Mononuclear cell (primary cell): ENCODE results near the gene CEP128. TPM values are rescaled to one million over a fixed set of nuclear protein-coding genes. Genes with fewer than 3 reads are reported as not detected.

Source experiments
- H3K27me3 ChIP-seq: 2 replicates; pipeline ENCODE4 v1.6.0; 2011; ENCODE audit warnings: low read length, control low read depth; ENCODE audit not compliant: insufficient read depth
- H3K4me1 ChIP-seq: 2 replicates; pipeline ENCODE4 v1.5.1; 2011; ENCODE audit warnings: mild to moderate bottlenecking, low read length, control low read depth; ENCODE audit not compliant: insufficient read depth
- H3K4me3 ChIP-seq: 2 replicates; pipeline ENCODE4 v1.5.1; 2011; ENCODE audit warnings: mild to moderate bottlenecking, low read length, moderate library complexity
- H3K9me3 ChIP-seq: 2 replicates; pipeline ENCODE4 v1.5.1; 2011; ENCODE audit warnings: low read depth, mild to moderate bottlenecking, control low read depth, low read length
- total RNA-seq: library from RNA; depleted of rRNA; stranded (reverse); fragments of >200 nt; gene quantifications from one replicate; pipeline ENCODE4 v1.2.3, GENCODE V29; 2012

CEP128 gene
- total RNA-seq, 1 donor = 11.0 TPM

DNA sequence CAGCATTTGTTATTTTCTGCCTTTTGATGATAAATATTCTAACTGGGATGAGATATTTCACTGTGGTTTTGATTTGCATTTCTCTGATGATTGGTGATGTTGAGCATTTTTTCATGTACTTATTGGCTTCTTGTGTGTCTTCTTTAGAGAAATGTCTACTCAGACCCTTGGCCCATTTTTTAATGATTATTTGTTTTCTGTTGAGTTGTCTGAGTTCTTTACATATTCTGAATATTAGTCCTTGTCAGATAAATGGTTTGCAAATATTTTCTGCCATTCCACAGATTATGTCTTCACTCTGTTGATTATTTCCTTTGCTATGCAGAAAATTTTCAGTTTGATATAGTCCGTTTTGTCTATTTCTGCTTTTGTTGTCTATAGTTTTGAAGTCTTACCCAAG, 317.0 kb downstream of the CEP128 start:
- Histone ChIP-seq H3K4me1 (no peaks in the 10 kb centered on the region), H3K27me3 (no peaks in the 10 kb centered on the region), H3K4me3 (no peak overlapping the region), H3K9me3 (no peaks in the 10 kb centered on the region)

DNA sequence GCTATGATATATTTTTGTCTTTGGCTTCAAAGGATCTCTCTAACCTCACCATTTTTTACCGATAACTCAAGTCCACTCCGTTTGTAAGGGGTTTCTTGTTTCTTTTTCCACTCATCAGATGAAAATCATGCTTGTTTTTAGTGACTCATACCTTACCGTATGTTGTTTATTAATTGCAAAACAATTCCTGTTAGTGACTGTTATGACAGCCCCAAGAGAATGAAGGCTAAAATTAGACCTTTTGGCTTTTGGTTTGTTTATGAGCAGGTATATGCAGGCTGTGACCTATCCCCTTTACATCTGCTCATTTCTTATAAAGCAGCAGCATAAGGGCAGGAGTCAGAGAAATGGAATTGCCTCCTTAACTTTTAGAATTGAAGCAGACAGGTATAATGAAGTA, 319.8 kb downstream of the CEP128 start:
- Histone ChIP-seq H3K27me3 (no peaks in the 10 kb centered on the region), H3K4me1 (no peaks in the 10 kb centered on the region), H3K9me3 (no peaks in the 10 kb centered on the region), H3K4me3 (no peak overlapping the region)

DNA sequence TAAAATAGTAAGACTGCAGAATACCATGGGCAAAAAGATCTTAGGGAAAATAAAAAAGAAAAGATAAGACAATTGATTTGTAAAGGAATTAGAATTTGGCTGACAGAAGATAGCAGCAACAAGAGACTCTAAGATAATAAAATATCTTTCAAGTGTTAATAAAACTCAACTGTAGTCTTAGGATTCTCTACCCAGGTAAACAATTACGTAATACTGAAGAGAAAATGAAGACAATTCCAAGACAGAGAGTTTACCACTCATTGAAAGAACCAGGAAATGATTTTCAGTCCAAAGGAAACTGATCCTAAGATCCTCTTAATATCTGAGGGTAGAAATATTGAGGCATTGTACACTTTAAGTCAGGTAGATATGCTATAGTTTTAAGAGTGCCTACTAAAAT, 321.1 kb downstream of the CEP128 start:
- Histone ChIP-seq H3K9me3 (no peaks in the 10 kb centered on the region), H3K27me3 (no peaks in the 10 kb centered on the region), H3K4me3 (no peak overlapping the region), H3K4me1 (no peaks in the 10 kb centered on the region)

DNA sequence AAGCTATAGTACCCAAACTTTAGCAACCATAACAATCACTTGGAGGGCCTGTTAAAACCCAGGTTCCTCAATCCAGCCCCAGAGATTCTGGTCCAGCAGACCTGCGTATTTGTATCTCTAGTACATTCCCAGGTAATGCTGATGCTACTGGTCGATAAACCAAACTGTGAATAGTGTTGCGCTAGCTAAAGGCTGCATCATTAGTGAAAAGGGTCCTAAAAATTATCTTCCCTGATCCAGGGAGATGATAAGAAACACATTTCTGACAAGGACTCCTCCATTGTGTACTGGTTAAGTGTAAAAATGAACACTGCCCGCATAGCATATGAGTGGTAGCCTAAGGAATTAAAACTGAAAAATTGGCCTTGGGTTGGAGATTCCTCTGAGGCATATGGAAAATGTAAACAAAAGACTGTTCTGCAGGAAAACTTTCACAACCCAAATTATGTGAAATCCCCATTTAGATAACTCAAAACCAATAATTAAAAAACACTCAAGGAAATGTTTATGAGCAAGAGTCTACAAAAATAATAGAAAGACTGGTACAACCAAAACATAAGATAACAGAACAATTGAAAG, 322.7 kb downstream of the CEP128 start:
- no peak overlapping the region for H3K4me3 ChIP-seq
- H3K27me3 ChIP-seq = no peaks in the 10 kb centered on the region
- no peaks in the 10 kb centered on the region for H3K9me3 ChIP-seq
- no peaks in the 10 kb centered on the region for H3K4me1 ChIP-seq

DNA sequence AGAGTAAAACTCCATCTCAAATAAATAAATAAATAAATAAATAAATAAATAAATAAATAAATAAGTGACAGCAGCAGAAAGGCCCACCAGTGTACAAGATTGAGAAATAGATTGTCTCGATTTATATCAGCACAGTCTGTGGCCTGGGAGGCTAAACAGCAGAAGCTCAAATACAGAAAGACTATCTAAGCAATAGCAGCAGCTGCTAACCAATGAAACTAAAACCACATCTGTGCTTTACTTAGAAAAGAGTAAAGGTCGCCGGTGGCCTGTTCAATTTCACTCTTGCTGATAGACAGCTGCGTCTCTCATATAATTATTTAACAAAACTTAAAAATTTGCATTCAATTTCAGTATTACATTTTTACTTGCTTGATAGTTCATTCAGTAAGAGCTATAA, 325.7 kb downstream of the CEP128 start:
- no peaks in the 10 kb centered on the region for H3K27me3 ChIP-seq
- no peaks in the 10 kb centered on the region for H3K9me3 ChIP-seq
- H3K4me1 ChIP-seq = no peaks in the 10 kb centered on the region
- H3K4me3 ChIP-seq = no peak overlapping the region

DNA sequence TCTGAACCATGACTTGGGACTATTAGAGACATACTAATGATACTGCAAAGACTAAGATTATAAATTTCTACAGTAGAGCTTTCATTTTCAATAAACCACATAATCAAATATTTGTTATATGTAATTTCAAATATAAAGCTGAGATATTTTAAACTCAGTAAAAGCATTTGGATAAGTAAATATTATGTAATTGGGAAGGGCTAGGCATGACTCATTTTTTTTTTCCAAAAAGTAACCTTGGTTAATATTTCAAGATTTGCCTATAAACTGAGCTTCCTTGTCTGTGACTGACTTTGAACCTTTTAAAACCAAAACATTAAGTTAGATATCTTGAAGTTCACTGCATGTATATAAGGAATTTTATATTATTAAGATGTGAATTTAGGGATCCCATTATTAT, 332.5 kb downstream of the CEP128 start:
- Histone ChIP-seq H3K27me3 (no peaks in the 10 kb centered on the region), H3K9me3 (no peaks in the 10 kb centered on the region), H3K4me3 (no peak overlapping the region)

DNA sequence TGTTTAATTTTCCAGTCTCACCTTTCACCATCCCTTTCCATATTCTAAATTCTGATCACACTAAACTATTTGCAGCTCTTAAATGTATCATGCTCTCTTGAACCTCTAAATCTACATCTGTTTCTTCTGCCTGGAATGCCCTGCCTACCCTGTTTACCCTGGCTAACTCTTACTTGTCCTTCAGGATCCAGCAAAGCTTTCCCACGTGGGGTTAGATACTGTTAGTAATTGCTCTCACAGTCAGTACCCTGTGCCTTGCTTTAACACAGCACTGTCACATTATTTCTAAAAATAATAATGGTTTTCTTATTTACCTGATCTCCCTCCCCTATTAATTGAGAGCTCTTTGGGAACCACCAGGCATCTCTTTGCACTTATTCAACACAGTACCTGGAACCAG, 333.0 kb downstream of the CEP128 start:
- Histone ChIP-seq H3K27me3 (no peaks in the 10 kb centered on the region), H3K9me3 (no peaks in the 10 kb centered on the region), H3K4me3 (no peak overlapping the region), H3K4me1 (no peaks in the 10 kb centered on the region)

More for the DNA sequence above, 332.5 kb downstream of the CEP128 start:
- H3K4me1 ChIP-seq = no peaks in the 10 kb centered on the region

DNA sequence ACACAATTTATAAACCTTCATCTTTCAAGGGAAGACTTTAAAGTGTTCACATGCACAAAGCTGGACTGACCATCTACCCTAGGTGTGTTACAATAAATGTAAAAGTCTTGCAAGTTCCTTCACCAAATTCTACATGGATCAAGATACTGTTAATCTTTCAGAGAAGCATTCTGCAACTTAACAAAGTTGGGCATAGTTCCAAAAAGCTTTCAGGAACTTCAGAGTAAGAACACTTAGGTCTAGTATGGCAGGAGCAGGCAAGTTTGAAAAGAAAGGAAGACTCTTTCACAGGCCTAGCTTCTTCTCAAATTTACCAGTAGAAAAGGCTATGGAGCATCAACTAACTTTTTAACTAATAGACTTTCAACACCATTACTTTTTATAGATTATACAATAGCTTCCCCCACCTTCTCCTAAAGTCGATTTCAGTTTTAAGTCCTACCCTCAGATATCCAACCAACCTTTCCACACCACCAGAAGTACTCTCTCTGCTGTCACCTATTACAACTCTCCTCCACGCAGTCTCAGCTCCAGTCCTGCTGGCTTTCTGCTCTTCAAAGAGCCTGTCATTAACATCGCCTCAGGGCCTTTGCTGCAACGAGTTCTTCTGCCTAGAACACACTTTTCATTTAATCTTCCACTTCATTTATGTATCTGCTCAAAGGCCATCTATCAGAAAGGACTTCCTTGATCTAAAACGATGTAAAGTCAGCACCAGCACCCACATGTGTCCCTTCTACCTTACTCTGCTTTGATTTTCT, 333.9 kb downstream of the CEP128 start:
- Histone ChIP-seq H3K9me3 (no peaks in the 10 kb centered on the region), H3K27me3 (no peaks in the 10 kb centered on the region), H3K4me1 (no peaks in the 10 kb centered on the region), H3K4me3 (no peak overlapping the region)

DNA sequence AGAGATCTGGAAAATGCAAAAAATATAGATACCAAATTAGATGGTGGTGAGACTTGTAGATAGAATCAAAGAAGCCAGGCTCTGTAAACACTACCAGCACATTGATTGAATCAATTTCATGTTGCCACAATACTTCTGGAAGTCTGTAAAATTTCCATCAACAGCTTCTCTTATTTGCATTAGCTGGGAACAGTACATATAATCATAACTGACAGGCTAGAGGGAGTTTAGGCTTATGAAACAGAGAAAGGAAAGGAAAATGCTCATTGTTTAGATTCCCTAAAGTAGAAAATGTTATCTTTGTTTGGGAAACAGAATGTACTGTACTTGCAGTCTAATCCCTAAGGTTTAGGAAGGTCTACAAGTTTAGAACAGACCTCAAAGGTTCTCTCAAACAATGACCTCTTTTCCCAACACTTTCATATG, 335.2 kb downstream of the CEP128 start:
- Histone ChIP-seq H3K9me3 (no peaks in the 10 kb centered on the region), H3K27me3 (no peaks in the 10 kb centered on the region), H3K4me3 (no peak overlapping the region), H3K4me1 (no peaks in the 10 kb centered on the region)

DNA sequence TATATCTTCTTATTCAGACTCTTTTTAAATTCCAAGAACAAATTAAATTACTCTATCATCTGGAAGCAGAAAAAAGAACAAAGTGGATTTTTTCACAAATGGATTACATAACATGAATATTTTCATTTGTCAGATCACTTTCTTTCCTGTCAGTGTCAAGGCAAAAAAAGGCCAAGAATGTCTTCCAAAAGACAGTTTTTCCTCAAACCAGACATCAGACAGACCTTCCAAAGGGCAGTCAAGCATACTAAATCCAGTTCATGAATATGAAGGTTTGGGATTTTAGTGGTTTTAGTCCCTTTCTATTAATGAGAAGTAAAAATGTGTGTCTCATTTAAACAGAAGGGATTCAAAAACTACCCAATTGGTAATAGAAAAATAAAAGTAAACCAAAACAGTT, 336.0 kb downstream of the CEP128 start:
- H3K27me3 ChIP-seq = no peaks in the 10 kb centered on the region
- H3K4me3 ChIP-seq = no peak overlapping the region
- H3K4me1 ChIP-seq = no peaks in the 10 kb centered on the region
- no peaks in the 10 kb centered on the region for H3K9me3 ChIP-seq

DNA sequence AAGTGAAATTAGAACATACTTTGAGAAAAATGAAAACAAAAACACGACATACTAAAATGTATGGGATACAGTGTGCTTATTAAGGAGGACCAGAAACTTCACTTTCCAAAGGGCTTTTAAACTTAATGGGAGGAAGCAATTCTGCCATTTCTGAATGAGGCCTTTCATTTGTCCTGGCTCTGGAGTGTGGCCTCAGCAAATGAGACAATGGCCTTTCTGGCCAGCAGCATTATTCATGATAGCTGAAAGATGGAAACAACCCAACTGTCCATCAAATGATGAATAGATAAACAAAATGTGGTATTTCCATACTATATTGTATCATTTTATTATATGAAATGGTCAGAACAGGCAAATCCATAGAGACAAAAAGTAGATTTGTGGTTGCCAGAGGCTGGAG, 338.6 kb downstream of the CEP128 start:
- Histone ChIP-seq H3K4me3 (no peak overlapping the region), H3K27me3 (no peaks in the 10 kb centered on the region), H3K9me3 (no peaks in the 10 kb centered on the region), H3K4me1 (no peaks in the 10 kb centered on the region)

DNA sequence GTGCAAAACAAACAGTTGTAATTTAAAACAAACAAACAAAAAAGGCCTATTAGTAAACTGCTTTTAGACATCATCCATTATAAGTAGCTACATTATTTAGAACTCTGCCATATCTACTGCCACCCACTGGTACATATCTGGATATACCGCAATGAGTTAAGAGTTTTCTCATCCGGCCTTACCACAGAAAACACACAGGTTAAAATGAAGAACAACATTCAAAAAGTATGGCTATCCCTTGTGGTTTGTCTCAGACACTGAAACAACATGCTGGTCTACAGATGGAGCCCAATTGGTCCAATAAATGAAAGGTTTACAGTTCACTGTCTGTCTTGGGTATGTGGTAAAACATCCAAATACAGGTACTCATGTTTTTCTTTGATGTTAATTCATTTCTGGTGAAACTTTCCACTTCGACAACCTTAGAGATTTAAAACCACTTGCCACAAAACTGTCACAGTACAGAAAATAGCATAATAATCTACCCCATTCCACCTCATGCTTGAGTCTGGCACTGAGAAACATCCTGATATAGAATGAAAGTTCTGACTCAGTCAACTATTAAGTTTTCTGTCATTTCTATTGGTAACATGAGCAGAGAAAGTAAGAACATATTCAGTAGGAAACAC, 354.3 kb downstream of the CEP128 start:
- Histone ChIP-seq H3K9me3 (no peaks in the 10 kb centered on the region), H3K27me3 (no peaks in the 10 kb centered on the region)

DNA sequence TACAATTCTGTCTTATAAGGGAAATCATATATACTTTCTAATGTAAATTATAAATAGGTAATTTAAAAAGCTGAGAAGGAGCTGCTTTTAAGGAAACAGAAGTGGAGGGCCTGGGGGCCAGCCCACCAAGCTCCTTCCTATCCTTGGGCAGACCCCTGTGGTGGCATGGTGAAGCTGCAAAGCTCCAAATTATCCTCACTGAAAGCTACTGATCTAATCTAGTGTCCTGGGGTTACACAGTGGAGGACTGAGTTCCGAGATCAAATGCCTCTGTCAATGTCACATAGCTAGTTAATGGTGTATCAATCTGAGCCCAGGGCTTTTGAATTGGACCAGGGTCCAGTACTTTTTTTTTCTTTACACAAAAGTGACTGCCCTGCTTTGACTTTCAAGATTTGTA, 355.4 kb downstream of the CEP128 start:
- Histone ChIP-seq H3K27me3 (no peaks in the 10 kb centered on the region), H3K9me3 (no peaks in the 10 kb centered on the region), H3K4me1 (no peaks in the 10 kb centered on the region), H3K4me3 (no peak overlapping the region)

More for the DNA sequence above, 354.3 kb downstream of the CEP128 start:
- no peak overlapping the region for H3K4me3 ChIP-seq
- no peaks in the 10 kb centered on the region for H3K4me1 ChIP-seq

DNA sequence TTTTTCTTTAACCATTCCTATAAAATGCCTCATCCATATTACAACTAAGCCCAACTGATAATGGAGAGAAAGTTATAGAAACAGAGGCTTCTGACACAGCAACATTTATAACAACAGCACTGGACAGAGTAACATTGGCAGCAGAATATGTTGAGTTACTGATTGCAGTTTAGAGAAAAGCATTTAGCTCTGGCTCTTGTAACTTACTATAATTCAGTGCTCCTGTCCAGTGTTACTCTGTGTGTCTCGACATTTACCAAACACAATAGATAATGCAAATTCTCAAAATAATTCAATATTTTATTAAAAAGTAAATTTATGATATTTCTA, 356.1 kb downstream of the CEP128 start:
- H3K4me3 ChIP-seq = no peak overlapping the region
- H3K27me3 ChIP-seq = no peaks in the 10 kb centered on the region
- no peaks in the 10 kb centered on the region for H3K4me1 ChIP-seq
- H3K9me3 ChIP-seq = no peaks in the 10 kb centered on the region

DNA sequence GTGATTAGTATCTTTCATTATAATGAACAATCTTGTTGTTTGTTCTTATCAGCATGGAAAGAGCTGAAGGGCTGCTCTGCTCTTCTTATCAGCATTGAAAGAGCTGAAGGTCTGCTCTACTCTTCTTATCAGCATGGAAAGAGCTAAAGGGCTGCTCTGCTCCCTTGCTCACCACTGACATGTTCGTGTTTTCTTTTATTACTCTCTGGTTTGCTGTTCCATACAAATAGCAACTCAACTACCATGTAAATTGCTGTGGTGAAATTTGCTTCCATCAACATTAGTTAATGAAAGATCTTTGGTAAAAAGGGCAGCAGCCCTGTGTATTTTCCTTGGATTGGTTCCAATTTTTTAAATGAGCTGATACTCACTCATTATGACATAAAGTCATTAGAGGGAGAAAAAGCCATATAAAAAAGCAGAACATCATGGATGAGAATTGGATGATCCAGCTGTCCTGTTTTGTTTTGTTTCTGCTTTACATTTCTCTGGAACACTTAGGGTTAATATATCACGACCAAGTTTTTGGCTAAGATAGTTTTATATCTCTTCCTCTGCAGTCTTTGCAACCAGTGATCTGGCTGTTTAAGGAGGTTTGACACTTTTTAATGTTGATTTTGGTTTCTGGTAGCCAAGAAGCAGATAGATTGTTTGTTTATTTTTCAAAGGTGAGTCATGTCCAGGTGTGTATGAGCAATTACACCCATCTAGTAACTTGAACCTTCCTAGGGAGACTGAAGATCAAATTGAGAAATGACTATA, 356.6 kb downstream of the CEP128 start:
- Histone ChIP-seq H3K9me3 (no peaks in the 10 kb centered on the region), H3K27me3 (no peaks in the 10 kb centered on the region), H3K4me3 (no peak overlapping the region), H3K4me1 (no peaks in the 10 kb centered on the region)
